GM19372 (cell line): Measurements from ENCODE around the gene ACYP2.
A peak's percentile ranks its signal among the peaks of the same experiment; 100 is the strongest.
"Not testable (repeated sequence)": the region's sequence is repeated elsewhere in the genome, so short reads cannot be mapped to it uniquely, and the experiment has no call there.

Experiments
- ATAC-seq: cut with Tn5 transposase; IDR thresholded peaks from one replicate; pipeline ENCODE4 v1.9.1; 2021; ENCODE audit warnings: mild to moderate bottlenecking, low read depth, moderate library complexity; ENCODE audit not compliant: unreplicated experiment

The ACYP2 gene

GRCh38 chr2:54115284-54116137, at the start of gene ACYP2:
Gene ACYP2 (plus strand): TSS chr2:54115615.
- ATAC-seq = peak; percentile 85

GRCh38 chr2:54065891-54066290, 49.5 kb upstream of the ACYP2 start:
- no peak for ATAC-seq

GRCh38 chr2:54067851-54068375, 47.5 kb upstream of the ACYP2 start:
- ATAC-seq = no peak

DNA sequence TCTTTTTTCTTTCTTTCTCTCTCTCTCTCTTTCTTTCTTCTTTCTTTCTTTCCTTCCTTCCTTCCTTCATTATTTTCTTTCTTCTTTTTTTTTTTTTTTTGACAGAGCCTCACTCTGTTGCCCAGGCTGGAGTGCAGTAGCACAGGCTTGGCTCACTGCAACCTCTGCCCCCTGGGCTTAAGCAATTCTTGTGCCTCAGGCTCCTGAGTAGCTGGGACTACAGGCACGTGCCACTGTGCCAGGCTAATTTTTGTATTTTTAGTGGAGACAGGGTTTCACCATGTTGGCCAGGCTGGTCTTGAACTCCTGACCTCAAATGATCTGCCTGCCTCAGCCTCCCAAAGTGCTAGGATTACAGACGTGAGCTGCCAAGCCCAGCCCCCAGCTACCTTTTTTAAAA, 42.9 kb upstream of the ACYP2 start:
- ATAC-seq = not testable (repeated sequence)

- no peak for ATAC-seq
These were observed 41.6 kb upstream of the ACYP2 start for GRCh38 chr2:54073796-54074195.

DNA sequence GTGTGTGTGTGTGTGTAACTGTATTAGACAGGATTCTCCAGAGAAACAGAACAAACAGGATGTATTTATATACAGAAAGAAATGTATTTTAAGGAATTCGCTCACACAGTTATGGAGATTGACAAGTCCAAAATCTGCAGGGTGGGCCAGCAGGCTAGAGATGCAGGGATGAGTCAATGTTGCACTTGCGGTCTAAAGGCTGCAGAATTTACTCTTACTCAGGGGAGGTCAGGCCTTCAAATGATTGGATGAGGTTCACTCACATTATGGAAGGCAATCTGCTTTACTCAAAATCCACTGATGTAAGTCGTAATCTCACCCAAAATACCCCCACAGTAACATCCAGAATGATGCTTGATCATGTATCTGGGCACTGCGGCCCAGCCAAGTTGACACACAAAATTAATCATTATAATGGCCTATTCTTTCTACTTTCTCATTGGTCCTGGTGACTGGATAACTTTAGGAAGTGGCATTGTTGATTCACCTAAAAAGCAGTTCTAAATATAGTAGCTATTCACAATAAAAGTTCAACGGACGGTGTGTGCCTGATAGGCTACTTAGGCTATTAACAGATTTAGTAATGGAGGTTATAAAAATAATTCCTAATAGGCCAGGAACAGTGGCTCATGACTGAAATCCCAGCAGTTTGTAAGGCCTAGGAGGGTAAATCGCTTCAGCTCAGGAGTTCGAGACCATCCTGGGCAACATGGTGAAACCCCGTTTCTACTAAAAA, 40.6 kb upstream of the ACYP2 start:
- ATAC-seq = no peak

- no peak for ATAC-seq
These were observed 38.8 kb upstream of the ACYP2 start for GRCh38 chr2:54076586-54076985.

DNA sequence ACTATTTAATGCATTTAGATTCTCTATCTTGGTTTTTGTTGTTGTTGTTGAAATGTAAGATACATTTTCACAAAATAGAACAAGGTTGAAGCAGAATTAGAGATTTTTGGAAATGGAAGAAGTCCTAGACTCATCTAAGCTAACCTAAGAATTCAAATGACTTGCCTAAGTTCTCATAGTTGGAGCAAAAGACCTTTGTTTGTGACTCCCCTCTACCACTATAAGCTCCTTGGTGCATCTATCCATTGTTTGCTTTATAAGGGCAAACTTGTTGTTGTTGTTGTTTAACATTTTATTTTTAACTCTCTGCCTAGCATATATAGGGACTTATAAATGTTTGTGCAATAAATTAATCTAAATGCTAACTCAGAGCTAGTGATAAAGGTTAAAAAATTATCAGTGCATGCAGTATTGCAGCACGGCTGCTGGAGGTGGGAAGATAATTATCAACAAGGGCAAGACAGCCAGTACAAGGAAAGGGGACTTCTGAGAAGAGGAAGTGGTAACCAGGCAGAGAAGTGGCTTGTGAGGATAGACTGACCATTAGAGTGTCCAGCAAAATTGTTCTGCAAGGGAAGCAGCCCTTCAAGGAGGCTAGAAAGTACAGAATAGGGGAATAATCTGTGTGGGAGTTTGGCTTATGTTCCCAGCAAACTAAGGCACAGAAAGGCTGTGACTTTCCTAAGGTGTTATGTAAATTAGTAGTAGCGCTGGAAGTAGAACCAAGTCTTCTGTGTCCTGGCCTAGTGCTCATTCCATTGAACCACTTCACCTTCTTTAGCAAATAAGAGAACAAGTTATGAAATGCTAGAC, 38.1 kb upstream of the ACYP2 start:
- ATAC-seq = no peak

DNA sequence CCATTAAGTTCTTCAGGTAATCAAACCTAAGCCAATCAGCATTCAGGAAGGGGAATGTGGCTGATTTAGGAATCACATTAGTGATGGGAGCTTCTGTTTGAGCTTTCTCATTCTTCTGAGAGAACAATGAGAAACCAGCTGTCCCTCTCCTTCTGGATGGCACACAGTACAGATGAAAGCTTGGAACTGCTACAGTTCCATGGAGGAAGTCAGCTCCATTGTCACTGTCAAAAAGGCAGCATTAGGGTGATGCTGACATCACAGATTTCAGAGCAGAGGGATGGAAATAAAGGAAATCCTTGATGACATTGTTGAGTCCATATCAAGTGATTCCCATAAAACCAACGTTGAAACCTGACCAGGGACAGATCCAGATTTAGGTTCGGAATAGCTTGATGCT, 36.1 kb upstream of the ACYP2 start:
- ATAC-seq = no peak

DNA sequence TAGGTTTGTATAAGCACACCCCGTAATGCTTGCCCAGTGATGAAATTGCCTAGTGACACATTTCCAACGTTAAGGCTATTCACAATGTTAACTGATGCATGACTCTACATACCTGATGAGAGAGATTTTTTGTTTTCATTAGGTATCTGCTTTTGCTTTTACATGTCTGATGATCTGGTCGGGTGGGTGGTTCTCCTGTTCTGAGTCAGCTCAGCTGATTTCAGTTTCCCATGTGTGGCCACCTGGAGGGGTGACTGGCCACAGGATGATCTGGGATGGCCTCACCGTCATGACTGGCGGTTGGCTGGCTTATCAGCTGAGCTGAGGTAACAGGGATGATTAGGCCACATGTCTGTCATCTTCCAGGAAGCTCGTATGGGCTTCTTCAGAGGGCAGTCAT, 33.8 kb upstream of the ACYP2 start:
- ATAC-seq = peak; percentile 87

DNA sequence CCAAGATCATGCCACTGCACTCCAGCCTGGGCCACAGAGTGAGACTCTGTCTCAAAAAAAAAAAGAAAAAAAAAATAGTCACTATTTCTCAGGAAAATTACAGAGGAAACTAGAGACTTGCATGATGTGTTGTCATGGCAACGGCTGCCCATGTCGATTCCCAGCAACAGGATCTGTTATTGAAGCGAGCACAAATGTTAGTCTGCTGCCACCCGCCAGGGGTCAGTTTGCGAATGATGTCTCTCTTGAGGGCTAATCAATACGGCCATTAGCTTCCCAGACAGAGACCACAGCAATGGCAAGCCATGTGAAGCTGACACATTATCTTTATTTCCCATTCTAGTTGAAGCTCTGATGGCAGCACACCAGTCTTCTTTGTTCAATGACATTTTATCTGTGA, 32.4 kb upstream of the ACYP2 start:
- no peak for ATAC-seq

DNA sequence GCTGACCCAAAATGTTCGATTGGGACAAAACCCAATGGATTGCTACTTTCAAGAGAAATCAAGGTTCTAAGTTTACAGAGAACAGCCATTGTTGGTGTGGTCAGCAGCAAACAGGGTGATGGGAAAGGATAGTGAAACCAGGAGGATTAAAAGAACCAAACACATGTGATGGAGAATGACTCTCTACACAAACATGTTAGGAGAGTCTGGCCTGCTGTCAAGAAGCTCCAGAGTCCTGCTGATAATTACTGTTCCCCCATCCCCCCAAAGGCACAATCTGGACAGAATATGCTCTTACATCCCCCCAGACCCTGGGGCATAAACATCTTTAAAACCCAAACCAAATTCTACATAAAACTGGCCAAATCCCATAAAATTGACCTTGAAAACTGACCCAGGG, 32.0 kb upstream of the ACYP2 start:
- no peak for ATAC-seq

- no peak for ATAC-seq
These were observed 30.8 kb upstream of the ACYP2 start for GRCh38 chr2:54084600-54084999.

GRCh38 chr2:54085069-54085468, 30.3 kb upstream of the ACYP2 start:
- no peak for ATAC-seq

DNA sequence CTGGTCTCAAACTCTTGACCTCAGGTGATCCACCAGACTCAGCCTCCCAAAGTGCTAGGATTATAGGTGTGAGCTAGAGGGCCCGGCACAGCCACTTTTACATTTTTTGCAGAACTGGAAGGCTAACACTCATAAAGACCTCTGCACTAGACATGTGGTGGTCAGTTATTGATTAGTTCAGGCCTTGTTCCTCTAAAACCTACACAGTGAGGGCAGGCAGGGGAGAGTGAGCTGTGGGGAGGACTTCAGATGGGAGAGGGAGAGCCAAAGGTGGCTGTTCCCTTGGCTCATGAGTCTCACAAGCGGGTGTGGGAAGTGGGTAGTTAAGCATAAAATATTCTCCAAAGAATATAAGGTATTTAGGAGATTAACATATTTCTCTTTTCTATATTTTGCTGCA, 29.3 kb upstream of the ACYP2 start:
- no peak for ATAC-seq

GRCh38 chr2:54088191-54088634, 27.2 kb upstream of the ACYP2 start:
- ATAC-seq = no peak

GRCh38 chr2:54088719-54089118, 26.7 kb upstream of the ACYP2 start:
- no peak for ATAC-seq

- no peak for ATAC-seq
These were observed 24.8 kb upstream of the ACYP2 start for GRCh38 chr2:54090521-54091117.

DNA sequence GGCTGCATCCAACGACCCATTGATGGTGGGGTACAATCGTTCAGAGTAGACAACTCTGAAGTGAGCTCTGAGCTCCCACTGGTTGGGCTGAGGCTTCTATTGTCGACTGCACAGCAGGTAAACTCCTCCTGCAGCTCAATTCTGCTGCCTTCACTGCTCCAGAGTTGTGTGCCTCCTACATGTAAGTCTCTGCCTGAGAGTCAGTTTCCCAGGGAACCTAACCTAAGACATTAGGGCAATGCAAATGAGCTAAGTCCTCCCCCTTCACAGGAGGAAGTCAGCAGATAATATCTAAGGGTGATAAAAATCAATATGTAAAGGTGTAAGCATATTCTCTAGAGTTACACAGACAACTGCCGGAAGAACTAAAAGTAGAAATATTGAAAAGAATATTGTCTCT, 22.5 kb upstream of the ACYP2 start:
- peak; percentile 44 for ATAC-seq

GRCh38 chr2:54095406-54095805, 20.0 kb upstream of the ACYP2 start:
- ATAC-seq = not testable (repeated sequence)
